MCF 10A (cell line): Measurements from ENCODE around the gene ANXA7. TPM values are rescaled to one million over a fixed set of nuclear protein-coding genes. Genes with fewer than 3 reads are reported as not detected.

Source experiments
- BruUV-seq: library from RNA; stranded (reverse); fragments of 400-500 nt; replicated peaks from 2 replicates; lab custom pipeline; 2021; lab: Mats Ljungman, UMichigan
- CTCF ChIA-PET: fragments of 300-600 bp; sonication (Branson Sonifier 250); formaldehyde crosslinking; extraction: SDS; loops from one replicate; lab custom pipeline; 2021; ENCODE audit warnings: antibody characterized with exemption, inconsistent platforms; lab: Yijun Ruan, JAX
- POLR2A ChIA-PET: fragments of 300-600, 350-650 bp; sonication (Branson Sonifier 250); formaldehyde crosslinking; extraction: SDS; loops from one replicate; lab custom pipeline; 2020; ENCODE audit warnings: antibody characterized with exemption, inconsistent platforms; lab: Yijun Ruan, JAX
- DNase-seq: peaks from one replicate; pipeline ENCODE4 v3.0.0-alpha.2; 2018; ENCODE audit not compliant: unreplicated experiment
- H3K27ac Mint-ChIP-seq: one replicate; pipeline ENCODE4 v1.8.0; 2022; ENCODE audit warnings: mild to moderate bottlenecking, low read depth, mixed read lengths; ENCODE audit not compliant: unreplicated experiment
- H3K27me3 Mint-ChIP-seq: one replicate; pipeline ENCODE4 v1.8.0; 2022; ENCODE audit warnings: mixed read lengths; ENCODE audit not compliant: insufficient read depth, unreplicated experiment
- H3K36me3 Mint-ChIP-seq: one replicate; pipeline ENCODE4 v1.8.0; 2022; ENCODE audit warnings: mild to moderate bottlenecking, moderate library complexity, mixed read lengths; ENCODE audit not compliant: insufficient read depth, unreplicated experiment
- H3K4me1 Mint-ChIP-seq: one replicate; pipeline ENCODE4 v1.8.0; 2022; ENCODE audit warnings: mixed read lengths; ENCODE audit not compliant: insufficient read depth, unreplicated experiment
- H3K4me3 Mint-ChIP-seq: one replicate; pipeline ENCODE4 v1.8.0; 2022; ENCODE audit warnings: mild to moderate bottlenecking, moderate library complexity, mixed read lengths; ENCODE audit not compliant: unreplicated experiment
- H3K9me3 Mint-ChIP-seq: one replicate; pipeline ENCODE4 v1.8.0; 2022; ENCODE audit warnings: mixed read lengths; ENCODE audit not compliant: unreplicated experiment
- CTCF ChIP-seq: fragments of 200-600 bp; IDR thresholded peaks from one replicate; pipeline ENCODE4 v1.8.0; 2022; ENCODE audit warnings: antibody characterized with exemption, mild to moderate bottlenecking; ENCODE audit not compliant: unreplicated experiment
- intact Hi-C: fragments of 100-400 bp; cut with micrococcal nuclease; formaldehyde crosslinking; loops from 2 replicates; pipeline ENCODE4 v1.14.1; 2022
- total RNA-seq: library from RNA; stranded (reverse); gene quantifications from 2 replicates; pipeline ENCODE4 v1.2.3, GENCODE V29; 2022

Gene ANXA7
- total RNA-seq, 1 experiment from 2014 or later = 137 TPM

GRCh38 chr10:73405556-73405955, 8.3 kb downstream of the ANXA7 start:
- Mint-ChIP-seq H3K36me3 (peaks cover 35% of the 10 kb centered on the region), H3K4me3 (no peak overlapping the region), H3K9me3 (no peaks in the 10 kb centered on the region), H3K27ac (no peak overlapping the region), H3K27me3 (no peaks in the 10 kb centered on the region), H3K4me1 (peaks cover 21% of the 10 kb centered on the region)
- no peak for DNase-seq
- BruUV-seq = no TSS peak
- ChIA-PET CTCF (interaction anchor here (0.9 kb wide), 1 partner anchor 9 kb away, joined by 4 read pairs; no protein-coding TSS in a partner anchor), POLR2A (no interaction called here)
- TF ChIP-seq CTCF = no peak
- intact Hi-C loops = no loop called here

GRCh38 chr10:73404690-73405089, 9.2 kb downstream of the ANXA7 start:
- TF ChIP-seq CTCF = no peak
- Mint-ChIP-seq H3K4me3 (no peak overlapping the region), H3K27me3 (no peaks in the 10 kb centered on the region), H3K27ac (no peak overlapping the region), H3K9me3 (no peaks in the 10 kb centered on the region), H3K36me3 (peaks cover 44% of the 10 kb centered on the region), H3K4me1 (peaks cover 21% of the 10 kb centered on the region)
- intact Hi-C loops = no loop called here
- BruUV-seq = no TSS peak
- no peak for DNase-seq
- POLR2A ChIA-PET = interaction anchor here (0.6 kb wide), 1 partner anchor 528 kb away, joined by 3 read pairs; no protein-coding TSS in a partner anchor
- CTCF ChIA-PET = interaction anchor here (0.5 kb wide), 1 partner anchor 1041 kb away, joined by 3 read pairs; no protein-coding TSS in a partner anchor

GRCh38 chr10:73401636-73402035, 12.2 kb downstream of the ANXA7 start:
- H3K4me1 Mint-ChIP-seq = peaks cover 6% of the 10 kb centered on the region
- H3K4me3 Mint-ChIP-seq = no peak overlapping the region
- H3K27ac Mint-ChIP-seq = no peak overlapping the region
- no peaks in the 10 kb centered on the region for H3K27me3 Mint-ChIP-seq
- no peak for TF ChIP-seq CTCF
- no peak for DNase-seq
- ChIA-PET POLR2A (interaction anchor here (1.1 to 4.2 kb wide), 2 partner anchors 11 to 79 kb away, joined by 3 to 30 read pairs; partner anchors contain the start of gene ANXA7), CTCF (interaction anchor here (0.5 to 0.6 kb wide), 2 partner anchors 11 to 50 kb away, joined by 3 to 4 read pairs; no protein-coding TSS in a partner anchor)
- intact Hi-C loops = no loop called here
- no peaks in the 10 kb centered on the region for H3K9me3 Mint-ChIP-seq
- H3K36me3 Mint-ChIP-seq = peaks cover 57% of the 10 kb centered on the region
- no TSS peak for BruUV-seq

GRCh38 chr10:73399063-73399462, 14.8 kb downstream of the ANXA7 start:
- intact Hi-C loops = no loop called here
- CTCF ChIA-PET = no interaction called here
- no peak for DNase-seq
- H3K9me3 Mint-ChIP-seq = no peaks in the 10 kb centered on the region
- H3K27me3 Mint-ChIP-seq = no peaks in the 10 kb centered on the region
- no peak overlapping the region for H3K4me3 Mint-ChIP-seq
- BruUV-seq = no TSS peak
- no peak for TF ChIP-seq CTCF
- H3K27ac Mint-ChIP-seq = no peak overlapping the region
- H3K36me3 Mint-ChIP-seq = peaks cover 72% of the 10 kb centered on the region
- H3K4me1 Mint-ChIP-seq = no peaks in the 10 kb centered on the region
- POLR2A ChIA-PET = interaction anchor here (1.6 to 4.2 kb wide), 2 partner anchors 10 to 14 kb away, joined by 3 to 30 read pairs; partner anchors contain the start of gene ANXA7
